Measurements from ENCODE around the gene AFTPH. TPM values are rescaled to one million over a fixed set of nuclear protein-coding genes. Genes with fewer than 3 reads are reported as not detected.

Gene AFTPH
- total RNA-seq, 1 experiment from 2014 or later, result 13.5 TPM

DNA sequence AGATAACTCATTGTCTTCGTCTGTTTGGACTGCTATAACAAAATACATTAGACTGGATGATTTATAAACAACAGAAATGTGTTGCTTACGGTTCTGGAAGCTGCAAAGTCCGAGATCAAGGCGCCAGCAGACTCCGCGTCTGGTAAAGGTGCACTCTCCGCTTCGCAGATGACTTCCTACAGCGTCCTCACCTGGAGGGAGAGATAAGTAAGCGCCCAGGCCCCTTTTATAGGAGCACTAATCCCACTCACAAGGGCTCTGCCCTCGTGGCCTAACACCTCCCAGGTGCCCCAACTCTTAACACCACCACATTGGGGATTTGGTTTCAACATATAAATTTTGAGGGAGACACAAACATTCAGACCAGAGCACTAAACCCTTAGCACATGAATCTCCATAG lies 78.3 kb downstream of the AFTPH start:
- Histone ChIP-seq H2BK5ac (ENCODE audit: insufficient read length, low read length) (no peak overlapping the region), H3K56ac (ENCODE audit: insufficient read length, low read depth, low read length) (no peak overlapping the region), H3K79me2 (ENCODE audit: insufficient read depth, low read length) (no peaks in the 10 kb centered on the region), H3K4me1 (ENCODE audit: insufficient read depth, low read length) (no peaks in the 10 kb centered on the region), H4K8ac (replicated peaks; ENCODE audit: insufficient read length, low read depth, low read length) (no peak overlapping the region), H3K9ac (ENCODE audit: extremely low read depth, insufficient read length, low read length) (no peak overlapping the region), H4K91ac (ENCODE audit: insufficient read length, low read depth, low read length) (no peak overlapping the region), H3K23me2 (ENCODE audit: insufficient read length, low read depth, low read length, poor library complexity, severe bottlenecking) (no peaks in the 10 kb centered on the region), H3T11ph (ENCODE audit: low read length) (no peak overlapping the region), H3K79me1 (ENCODE audit: insufficient read depth, low read depth, low read length, poor library complexity, severe bottlenecking) (no peaks in the 10 kb centered on the region), H3K9me3 (ENCODE audit: control insufficient read depth, low read depth, low read length) (no peaks in the 10 kb centered on the region), H2BK12ac (ENCODE audit: insufficient read length, low read depth, low read length) (no peak overlapping the region), H3K4ac (ENCODE audit: low read depth, low read length) (no peak overlapping the region), H4K5ac (ENCODE audit: insufficient read length, low read depth, low read length) (no peak overlapping the region), H2AK5ac (ENCODE audit: insufficient read length, low read length) (no peak overlapping the region), H2BK120ac (ENCODE audit: low read depth, low read length, poor library complexity, severe bottlenecking) (no peak overlapping the region), H3K23ac (ENCODE audit: insufficient read length, low read depth, low read length) (no peak overlapping the region), H2AFZ (ENCODE audit: low read length) (no peak overlapping the region), H3K4me2 (ENCODE audit: insufficient read depth, insufficient read length, low read length) (no peak overlapping the region), H3K18ac (ENCODE audit: insufficient read length, low read depth, low read length) (no peak overlapping the region), H4K20me1 (ENCODE audit: control insufficient read depth, insufficient read depth, insufficient read length) (no peaks in the 10 kb centered on the region), H2BK15ac (ENCODE audit: low read depth, low read length) (no peak overlapping the region), H2BK20ac (ENCODE audit: low read depth, low read length, poor library complexity, severe bottlenecking) (no peak overlapping the region), H3K27ac (ENCODE audit: insufficient read length, low read depth, low read length) (no peak overlapping the region), H3K27me3 (ENCODE audit: insufficient read depth, low read length) (no peaks in the 10 kb centered on the region), H3K14ac (ENCODE audit: insufficient read depth, low read length) (no peak overlapping the region)
- DNase-seq, result no peak
- Mint-ChIP-seq H3K27me3 (ENCODE audit: low read depth) (peaks cover 7% of the 10 kb centered on the region), H3K4me3 (no peak overlapping the region), H3K4me1 (peaks cover 8 to 13% of the 10 kb centered on the region in 2 experiments; a peak in 3 of 4 replicates), H3K27ac (no peak overlapping the region), H3K9me3 (peaks cover 4 to 7% of the 10 kb centered on the region in 2 experiments; a peak in 4 of 5 replicates), H3K36me3 (ENCODE audit: insufficient read depth in 1 of 3, low read depth in 3 of 3) (peaks cover 4 to 12% (median 4%) of the 10 kb centered on the region in 3 experiments; a peak in 4 of 7 replicates)
- WGBS (ENCODE audit: extremely low coverage, insufficient read length, low lambda C conversion rate), result no CpG with 5 or more reads among the region's 11 CpGs
- TF ChIP-seq, protein P1, sequence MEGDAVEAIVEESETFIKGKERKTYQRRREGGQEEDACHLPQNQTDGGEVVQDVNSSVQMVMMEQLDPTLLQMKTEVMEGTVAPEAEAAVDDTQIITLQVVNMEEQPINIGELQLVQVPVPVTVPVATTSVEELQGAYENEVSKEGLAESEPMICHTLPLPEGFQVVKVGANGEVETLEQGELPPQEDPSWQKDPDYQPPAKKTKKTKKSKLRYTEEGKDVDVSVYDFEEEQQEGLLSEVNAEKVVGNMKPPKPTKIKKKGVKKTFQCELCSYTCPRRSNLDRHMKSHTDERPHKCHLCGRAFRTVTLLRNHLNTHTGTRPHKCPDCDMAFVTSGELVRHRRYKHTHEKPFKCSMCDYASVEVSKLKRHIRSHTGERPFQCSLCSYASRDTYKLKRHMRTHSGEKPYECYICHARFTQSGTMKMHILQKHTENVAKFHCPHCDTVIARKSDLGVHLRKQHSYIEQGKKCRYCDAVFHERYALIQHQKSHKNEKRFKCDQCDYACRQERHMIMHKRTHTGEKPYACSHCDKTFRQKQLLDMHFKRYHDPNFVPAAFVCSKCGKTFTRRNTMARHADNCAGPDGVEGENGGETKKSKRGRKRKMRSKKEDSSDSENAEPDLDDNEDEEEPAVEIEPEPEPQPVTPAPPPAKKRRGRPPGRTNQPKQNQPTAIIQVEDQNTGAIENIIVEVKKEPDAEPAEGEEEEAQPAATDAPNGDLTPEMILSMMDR (conservative IDR thresholded peaks at IDR 0.05), result no peak

Data from H9 (cell line).